ENCODE results near the gene ME3. TPM values are rescaled to one million over a fixed set of nuclear protein-coding genes. Genes with fewer than 3 reads are reported as not detected.

The ME3 gene
- total RNA-seq, 1 donor from 2014 or later: 0.92 TPM

- H3K4me1 Mint-ChIP-seq (ENCODE audit: unreplicated experiment): peaks cover 13% of the 10 kb centered on the region
- no peaks in the 10 kb centered on the region for H3K36me3 Mint-ChIP-seq (ENCODE audit: low read depth, unreplicated experiment)
- DNase-seq (ENCODE audit: low spot score): no peak
- peaks cover 2% of the 10 kb centered on the region for H3K27me3 Mint-ChIP-seq (ENCODE audit: unreplicated experiment)
- TF ChIP-seq CTCF (IDR thresholded peaks at IDR 0.05; ENCODE audit: unreplicated experiment): no peak
- H3K27ac Mint-ChIP-seq (ENCODE audit: unreplicated experiment): no peak overlapping the region
- H3K9me3 Mint-ChIP-seq (ENCODE audit: unreplicated experiment): no peaks in the 10 kb centered on the region
- no peak overlapping the region for H3K4me3 Mint-ChIP-seq (ENCODE audit: unreplicated experiment)
Observed at GRCh38 chr11:86589204-86589603, 83.2 kb downstream of the ME3 start.

GRCh38 chr11:86588566-86589090 is 83.8 kb downstream of the ME3 start:
- H3K4me1 Mint-ChIP-seq (ENCODE audit: unreplicated experiment): peaks cover 13% of the 10 kb centered on the region
- H3K27me3 Mint-ChIP-seq (ENCODE audit: unreplicated experiment): peaks cover 2% of the 10 kb centered on the region
- no peaks in the 10 kb centered on the region for H3K36me3 Mint-ChIP-seq (ENCODE audit: low read depth, unreplicated experiment)
- TF ChIP-seq CTCF (IDR thresholded peaks at IDR 0.05; ENCODE audit: unreplicated experiment): no peak
- DNase-seq (ENCODE audit: low spot score): no peak
- no peak overlapping the region for H3K4me3 Mint-ChIP-seq (ENCODE audit: unreplicated experiment)
- no peak overlapping the region for H3K27ac Mint-ChIP-seq (ENCODE audit: unreplicated experiment)
- H3K9me3 Mint-ChIP-seq (ENCODE audit: unreplicated experiment): no peaks in the 10 kb centered on the region

- no peak for DNase-seq (ENCODE audit: low spot score)
- Mint-ChIP-seq H3K9me3 (ENCODE audit: unreplicated experiment) (no peaks in the 10 kb centered on the region), H3K36me3 (ENCODE audit: low read depth, unreplicated experiment) (no peaks in the 10 kb centered on the region), H3K27me3 (ENCODE audit: unreplicated experiment) (peaks cover 2% of the 10 kb centered on the region), H3K4me1 (ENCODE audit: unreplicated experiment) (peaks cover 6% of the 10 kb centered on the region), H3K27ac (ENCODE audit: unreplicated experiment) (no peak overlapping the region), H3K4me3 (ENCODE audit: unreplicated experiment) (no peak overlapping the region)
- no peak for TF ChIP-seq CTCF (IDR thresholded peaks at IDR 0.05; ENCODE audit: unreplicated experiment)
Observed at GRCh38 chr11:86587264-86588193, 84.9 kb downstream of the ME3 start.

GRCh38 chr11:86586307-86586706 is 86.1 kb downstream of the ME3 start:
- Mint-ChIP-seq H3K36me3 (ENCODE audit: low read depth, unreplicated experiment) (no peaks in the 10 kb centered on the region), H3K4me1 (ENCODE audit: unreplicated experiment) (peaks cover 2% of the 10 kb centered on the region), H3K27ac (ENCODE audit: unreplicated experiment) (no peak overlapping the region), H3K4me3 (ENCODE audit: unreplicated experiment) (no peak overlapping the region), H3K9me3 (ENCODE audit: unreplicated experiment) (no peaks in the 10 kb centered on the region), H3K27me3 (ENCODE audit: unreplicated experiment) (peaks cover 2% of the 10 kb centered on the region)
- TF ChIP-seq CTCF (IDR thresholded peaks at IDR 0.05; ENCODE audit: unreplicated experiment): no peak
- no peak for DNase-seq (ENCODE audit: low spot score)

- no peaks in the 10 kb centered on the region for H3K27me3 Mint-ChIP-seq (ENCODE audit: unreplicated experiment)
- no peak for DNase-seq (ENCODE audit: low spot score)
- no peak for TF ChIP-seq CTCF (IDR thresholded peaks at IDR 0.05; ENCODE audit: unreplicated experiment)
- H3K27ac Mint-ChIP-seq (ENCODE audit: unreplicated experiment): no peak overlapping the region
- H3K4me1 Mint-ChIP-seq (ENCODE audit: unreplicated experiment): peaks cover 4% of the 10 kb centered on the region
- H3K36me3 Mint-ChIP-seq (ENCODE audit: low read depth, unreplicated experiment): no peaks in the 10 kb centered on the region
- H3K4me3 Mint-ChIP-seq (ENCODE audit: unreplicated experiment): no peak overlapping the region
- H3K9me3 Mint-ChIP-seq (ENCODE audit: unreplicated experiment): no peaks in the 10 kb centered on the region
Observed at GRCh38 chr11:86582898-86583297, 89.5 kb downstream of the ME3 start.

Measured in endothelial cell (in vitro differentiated cells).